Amygdala (tissue), 56 donors: ENCODE data around the gene SVBP.
"Not testable (repeated sequence)": the region's sequence is repeated elsewhere in the genome, so short reads cannot be mapped to it uniquely, and the experiment has no call there.

Experiments
- DNase-seq, 56 donors: peaks; one replicate each; lab custom pipeline; 2025; lab: John Stamatoyannopoulos, UW

The SVBP gene

GRCh38 chr1:42841440-42842147 is 24.4 kb upstream of the SVBP start:
- no peak for DNase-seq

- no peak for DNase-seq
These were observed 23.8 kb upstream of the SVBP start for GRCh38 chr1:42841010-42841409.

GRCh38 chr1:42838482-42839190 is 21.4 kb upstream of the SVBP start:
- peak in 1 of 56 donors; percentile 9 for DNase-seq

- DNase-seq = no peak
These were observed 20.5 kb upstream of the SVBP start for GRCh38 chr1:42837709-42838108.

DNA sequence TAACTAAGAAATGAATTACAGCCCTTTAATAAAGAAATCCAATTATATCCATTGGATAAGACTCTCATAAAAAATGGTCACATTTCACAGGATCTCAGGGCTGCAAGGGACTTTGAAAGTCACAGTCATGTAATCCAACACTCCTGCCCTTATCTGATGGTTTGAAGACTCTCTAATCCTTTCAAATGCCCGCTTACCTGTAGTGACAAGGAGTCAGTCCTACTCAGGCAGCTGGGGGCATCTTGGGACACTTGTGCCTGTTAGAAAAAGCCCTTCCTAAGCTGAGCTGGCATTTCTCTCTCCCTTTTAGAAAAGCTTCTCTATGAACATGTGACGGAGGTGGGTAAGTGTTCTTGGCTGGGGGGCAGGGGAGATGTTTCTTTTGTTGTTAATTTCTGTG is 18.2 kb upstream of the SVBP start:
- DNase-seq = no peak

DNA sequence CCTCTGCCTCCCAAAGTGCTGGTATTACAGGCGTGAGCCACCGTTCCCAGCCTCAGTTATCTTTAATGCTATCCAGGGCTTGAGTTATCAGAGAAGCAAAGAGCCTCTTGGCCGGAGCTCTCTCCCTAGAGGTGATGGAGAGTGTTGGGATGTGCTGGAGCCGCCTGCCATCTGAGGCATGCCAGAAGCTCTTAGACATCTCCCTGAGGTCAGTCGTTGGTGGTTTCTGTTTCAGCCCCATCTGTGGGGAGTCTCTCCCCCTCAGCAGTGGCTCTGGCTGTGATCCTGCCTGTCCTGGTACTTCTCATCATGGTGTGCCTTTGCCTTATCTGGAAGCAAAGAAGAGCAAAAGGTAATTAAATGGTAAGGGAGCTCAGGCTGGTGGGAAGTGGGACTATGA is 17.6 kb upstream of the SVBP start:
- DNase-seq = no peak

DNA sequence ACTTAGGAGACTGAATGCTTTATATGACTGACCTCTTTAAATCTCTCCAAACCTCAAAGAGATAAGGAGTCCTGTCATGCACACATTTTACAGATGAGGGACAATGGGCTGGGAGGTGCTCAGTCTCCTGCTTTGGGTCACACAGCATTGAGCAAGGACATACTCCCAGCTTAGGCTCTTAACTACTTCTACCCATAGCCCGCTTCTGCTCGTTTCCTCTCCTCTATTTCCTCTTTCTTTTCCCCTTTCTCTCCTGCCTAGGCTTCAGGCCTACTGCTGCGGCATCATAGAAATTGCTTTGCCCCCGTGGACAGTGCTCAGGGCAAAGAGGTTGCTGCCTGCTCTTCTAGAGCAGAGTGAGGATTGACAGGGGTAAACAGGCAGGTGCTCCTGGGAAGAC is 16.8 kb upstream of the SVBP start:
- no peak for DNase-seq

GRCh38 chr1:42832641-42833240 is 15.5 kb upstream of the SVBP start:
- DNase-seq = no peak

- DNase-seq = no peak
These were observed 14.1 kb upstream of the SVBP start for GRCh38 chr1:42831273-42831672.

- no peak for DNase-seq
These were observed 13.4 kb upstream of the SVBP start for GRCh38 chr1:42830631-42831030.

- no peak for DNase-seq
These were observed 8.0 kb upstream of the SVBP start for GRCh38 chr1:42825036-42825851.

DNA sequence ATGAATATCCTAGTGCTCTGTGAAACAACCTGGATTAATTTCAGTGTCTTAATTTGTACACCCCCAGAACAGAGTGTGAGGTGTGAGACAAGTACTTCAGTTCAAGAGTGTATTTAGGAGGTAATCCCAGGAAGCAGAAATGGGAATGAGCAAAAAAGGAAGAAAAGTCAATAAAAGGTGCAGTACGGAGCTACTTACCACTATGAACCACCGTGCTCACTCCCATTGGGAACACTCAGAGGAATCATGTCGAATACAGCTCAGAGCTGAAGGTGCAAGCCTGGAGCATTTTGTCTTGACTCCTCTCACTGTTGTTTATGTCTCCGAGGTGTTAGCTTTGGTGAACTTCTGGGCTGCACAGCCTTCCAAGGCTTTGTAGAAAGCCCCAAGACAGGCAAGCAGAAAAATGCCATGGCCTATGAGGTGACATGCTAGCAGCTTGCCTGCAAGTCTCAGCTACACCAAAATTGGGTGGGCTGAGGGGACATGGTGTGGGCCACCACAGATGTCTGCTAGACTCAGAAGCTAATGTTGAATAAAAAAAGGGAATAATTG is 7.4 kb upstream of the SVBP start:
- no peak for DNase-seq

DNA sequence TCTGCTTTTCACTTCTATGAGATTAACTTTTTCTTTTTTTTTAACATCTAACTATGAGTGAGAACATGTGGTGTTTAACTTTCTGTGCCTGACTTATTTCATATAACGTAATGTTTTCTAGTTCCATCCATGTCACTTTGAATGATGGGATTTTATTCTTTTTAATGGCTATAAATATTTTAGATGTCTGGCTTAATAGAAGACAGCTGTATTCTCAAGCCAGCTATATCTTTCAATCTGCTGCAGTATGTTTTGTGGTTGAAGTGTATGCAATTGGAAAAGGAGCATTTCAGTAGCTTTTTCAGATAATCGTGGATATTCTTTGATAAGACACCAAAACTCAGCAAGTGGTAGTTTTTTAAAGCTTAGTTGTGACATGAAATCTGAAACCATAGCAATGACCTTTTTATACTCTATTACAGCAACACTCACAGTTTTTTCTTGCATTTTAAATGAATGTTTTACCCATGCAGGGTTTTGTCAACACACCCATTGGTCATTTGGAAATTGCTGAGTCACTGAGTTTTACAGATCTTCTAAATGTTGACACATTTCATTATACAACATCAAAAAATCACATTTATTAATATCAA is 5.7 kb upstream of the SVBP start:
- no peak for DNase-seq

DNA sequence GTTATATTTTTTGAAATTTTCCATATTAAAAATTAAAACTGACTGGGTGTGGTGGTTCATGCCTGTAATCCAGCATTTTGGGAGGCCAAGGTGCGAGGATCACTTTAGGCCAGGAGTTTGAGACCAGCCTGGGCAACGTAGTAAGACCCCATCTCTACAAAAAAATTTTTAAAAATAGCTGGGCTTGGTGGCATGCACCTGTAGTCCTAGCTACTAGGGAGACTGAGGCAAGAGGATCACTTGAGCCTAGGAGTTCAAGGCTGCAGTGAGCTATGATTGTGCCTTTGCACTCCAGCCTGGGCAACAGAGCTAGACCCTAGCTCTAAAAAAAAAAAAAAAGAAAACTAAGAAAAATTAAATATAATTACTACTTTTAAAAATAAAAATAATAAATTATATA is 4.5 kb upstream of the SVBP start:
- no peak for DNase-seq

DNA sequence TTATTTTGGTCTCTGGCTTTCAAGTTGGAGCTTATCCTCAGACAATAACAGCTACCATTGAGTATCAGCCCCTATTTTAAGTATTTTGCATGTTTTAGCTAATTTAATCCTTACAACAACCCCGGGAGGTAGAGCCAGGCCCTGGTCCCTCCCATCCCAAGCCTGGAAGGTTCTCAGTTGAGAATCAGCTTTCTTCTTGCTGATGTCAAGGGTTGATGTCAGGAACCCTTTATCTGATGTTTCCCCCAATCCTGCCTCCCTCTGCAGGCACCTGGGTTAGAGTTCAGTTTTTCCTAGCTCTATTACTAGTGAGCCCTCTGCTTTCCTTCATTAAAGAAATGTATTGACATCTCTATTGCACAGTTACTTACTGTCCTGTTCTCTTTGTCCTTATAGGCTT is 3.6 kb upstream of the SVBP start:
- DNase-seq = no peak

DNA sequence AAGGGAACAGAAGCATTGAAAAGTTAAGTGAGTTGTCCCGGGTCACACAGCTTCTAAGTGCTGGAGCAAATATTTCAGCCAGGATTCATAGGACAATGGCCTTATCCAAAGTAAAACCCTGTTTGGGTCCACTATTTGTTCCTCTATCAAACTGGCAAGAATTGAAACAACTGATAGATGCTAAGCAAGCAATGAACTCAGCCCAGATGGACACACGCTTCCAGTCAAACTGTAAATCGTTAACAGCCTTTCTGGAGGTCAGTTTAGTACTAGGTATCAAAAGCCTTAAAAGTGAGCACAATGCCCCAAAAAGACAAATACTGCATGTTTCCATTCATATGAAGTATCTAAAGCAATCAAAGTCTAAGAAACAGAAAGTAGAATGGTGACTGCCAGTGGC is 779 bp upstream of the SVBP start:
- DNase-seq = no peak

DNA sequence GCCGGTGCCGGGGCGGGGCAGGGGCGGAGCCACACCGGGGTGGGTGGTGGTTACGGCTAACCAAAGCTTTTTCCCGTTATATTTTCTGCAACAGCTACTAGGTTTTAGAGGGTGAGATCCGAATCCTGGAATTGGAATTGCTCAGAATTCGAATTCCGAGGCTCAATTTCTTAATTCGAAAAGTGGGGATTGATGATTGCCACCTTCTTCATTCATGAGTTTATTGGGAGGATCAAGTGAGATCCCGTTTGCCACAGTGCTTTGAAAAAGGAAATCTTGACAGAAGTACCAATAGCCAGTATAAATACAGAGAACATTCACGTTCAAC is 207 bp upstream of the SVBP start:
- peak in 1 of 56 donors; percentile 65 for DNase-seq

DNA sequence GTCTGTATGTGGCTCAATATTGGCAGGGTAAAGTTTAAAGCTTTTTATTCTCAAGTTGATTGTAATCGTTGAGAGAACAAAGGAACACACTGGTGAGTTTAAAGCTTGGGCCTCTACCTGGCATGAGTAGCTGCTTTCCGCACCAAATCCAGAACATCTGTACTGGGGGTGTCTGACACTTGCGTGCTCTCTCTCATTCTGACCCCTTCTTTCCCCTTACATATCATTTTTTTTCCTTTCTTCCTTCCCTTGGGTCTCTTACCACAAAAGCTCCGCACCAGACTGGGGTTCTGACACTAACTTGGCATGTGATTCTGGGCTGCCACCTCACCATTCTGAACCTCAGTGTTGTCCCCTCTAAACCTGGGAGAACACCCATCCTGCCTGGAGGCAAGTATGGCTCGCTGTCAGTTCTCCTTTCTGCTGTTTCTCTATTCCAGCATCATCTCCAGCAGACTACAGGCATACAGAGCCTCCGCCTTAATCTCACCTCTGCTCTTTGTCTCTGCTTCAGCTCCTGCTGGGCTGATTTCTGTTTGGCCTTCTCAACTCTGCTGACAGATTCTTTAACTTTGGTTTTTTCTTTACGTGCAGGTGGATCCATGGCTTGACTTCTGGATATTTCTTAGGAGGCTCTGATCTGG is 1.1 kb downstream of the SVBP start:
- peak in 3 of 56 donors; percentile 22 to 57 (median 25) for DNase-seq

DNA sequence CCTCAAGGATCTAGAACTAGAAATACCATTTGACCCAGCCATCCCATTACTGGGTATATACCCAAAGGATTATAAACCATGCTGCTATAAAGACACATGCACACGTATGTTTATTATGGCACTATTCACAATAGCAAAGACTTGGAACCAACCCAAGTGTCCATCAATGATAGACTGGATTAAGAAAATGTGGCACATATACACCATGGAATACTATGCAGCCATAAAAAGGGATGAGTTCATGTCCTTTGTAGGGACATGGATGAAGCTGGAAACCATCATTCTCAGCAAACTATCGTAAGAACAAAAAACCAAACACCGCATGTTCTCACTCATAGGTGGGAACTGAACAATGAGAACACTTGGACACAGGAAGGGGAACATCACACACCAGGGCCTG is 2.4 kb downstream of the SVBP start:
- not testable (repeated sequence) for DNase-seq

DNA sequence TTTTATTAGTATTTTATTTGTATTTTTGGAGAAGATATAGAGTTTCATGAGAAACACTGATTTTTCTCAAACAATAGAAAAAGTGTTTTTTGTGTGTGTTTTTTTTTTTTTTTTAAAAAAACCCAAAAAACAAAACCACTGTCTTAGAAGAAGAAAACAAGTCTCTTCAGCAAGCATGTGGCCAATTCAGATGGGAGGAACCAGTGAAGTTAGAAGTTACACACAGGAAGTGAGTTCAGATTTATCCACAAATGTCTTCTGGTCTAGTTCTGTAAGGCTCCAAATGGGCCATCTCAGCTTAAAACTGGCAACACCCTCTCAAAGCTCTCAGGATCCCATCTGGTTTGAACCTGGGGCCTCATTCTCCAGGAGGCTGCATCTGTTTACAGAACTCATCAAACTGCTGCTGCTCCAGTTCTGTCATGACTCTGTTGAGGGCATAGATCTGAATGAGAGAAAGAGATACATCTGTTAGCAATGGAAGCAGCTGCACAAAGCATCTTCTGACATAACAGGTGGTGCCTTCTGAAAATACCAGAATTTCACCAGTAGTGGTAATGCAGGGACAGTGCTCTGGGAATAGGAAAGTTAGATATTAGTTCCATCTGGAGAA is 10.0 kb downstream of the SVBP start:
- DNase-seq = no peak
